GM13976 (cell line): ENCODE results near the gene PLGRKT.
"Not testable (repeated sequence)": the region's sequence is repeated elsewhere in the genome, so short reads cannot be mapped to it uniquely, and the experiment has no call there.

Experiments used
- DNase-seq: peaks from one replicate; pipeline ENCODE4 v3.0.0; 2012; ENCODE audit warnings: low spot score
- in situ Hi-C: fragments of 300-500 bp; cut with MboI; formaldehyde crosslinking; loops from one replicate; pipeline ENCODE4 v1.12.0; 2022; ENCODE audit warnings: low sequenced_read_pairs, mixed read lengths, inconsistent platforms; ENCODE audit not compliant: unreplicated experiment
- TF ChIP-seq, protein P1 (sequence below): IDR thresholded peaks from 2 replicates; pipeline ENCODE4 v1.5.1; 2012; ENCODE audit warnings: borderline replicate concordance, mild to moderate bottlenecking; ENCODE audit not compliant: insufficient read depth; ENCODE audit errors: extremely low read depth, missing control alignments, control extremely low read depth

The PLGRKT gene

GRCh38 chr9:5441043-5441442 is 3.3 kb upstream of the PLGRKT start:
- TF ChIP-seq, protein P1, sequence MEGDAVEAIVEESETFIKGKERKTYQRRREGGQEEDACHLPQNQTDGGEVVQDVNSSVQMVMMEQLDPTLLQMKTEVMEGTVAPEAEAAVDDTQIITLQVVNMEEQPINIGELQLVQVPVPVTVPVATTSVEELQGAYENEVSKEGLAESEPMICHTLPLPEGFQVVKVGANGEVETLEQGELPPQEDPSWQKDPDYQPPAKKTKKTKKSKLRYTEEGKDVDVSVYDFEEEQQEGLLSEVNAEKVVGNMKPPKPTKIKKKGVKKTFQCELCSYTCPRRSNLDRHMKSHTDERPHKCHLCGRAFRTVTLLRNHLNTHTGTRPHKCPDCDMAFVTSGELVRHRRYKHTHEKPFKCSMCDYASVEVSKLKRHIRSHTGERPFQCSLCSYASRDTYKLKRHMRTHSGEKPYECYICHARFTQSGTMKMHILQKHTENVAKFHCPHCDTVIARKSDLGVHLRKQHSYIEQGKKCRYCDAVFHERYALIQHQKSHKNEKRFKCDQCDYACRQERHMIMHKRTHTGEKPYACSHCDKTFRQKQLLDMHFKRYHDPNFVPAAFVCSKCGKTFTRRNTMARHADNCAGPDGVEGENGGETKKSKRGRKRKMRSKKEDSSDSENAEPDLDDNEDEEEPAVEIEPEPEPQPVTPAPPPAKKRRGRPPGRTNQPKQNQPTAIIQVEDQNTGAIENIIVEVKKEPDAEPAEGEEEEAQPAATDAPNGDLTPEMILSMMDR = no peak
- DNase-seq = no peak
- in situ Hi-C loops = loop anchor here (10.0 kb wide), 1 partner anchor 456 kb away; the partner anchor contains the start of gene JAK2

DNA sequence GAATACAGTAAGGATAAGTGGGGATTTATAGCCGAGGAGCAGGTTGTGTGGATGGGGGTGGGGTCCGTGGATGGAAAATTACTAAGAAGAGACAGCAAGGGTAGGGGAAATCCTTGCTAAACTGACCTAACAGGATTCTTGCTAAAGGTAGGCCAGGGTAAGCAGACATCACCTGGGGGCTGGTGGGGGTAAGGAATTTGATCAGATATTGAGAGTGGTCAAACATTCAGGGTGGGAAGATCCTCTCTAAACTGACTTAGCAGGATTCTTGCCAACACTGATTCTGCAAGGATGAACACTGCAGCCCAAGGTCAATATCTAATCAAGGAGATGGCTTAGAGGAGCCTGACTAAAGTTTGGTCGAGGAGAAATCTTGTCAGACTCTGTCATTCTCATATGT is 2.7 kb upstream of the PLGRKT start:
- no peak for DNase-seq
- TF ChIP-seq, protein P1 = no peak
- in situ Hi-C loops = loop anchor here (10.0 kb wide), 1 partner anchor 456 kb away; the partner anchor contains the start of gene JAK2

- TF ChIP-seq, protein P1 = no peak
- in situ Hi-C loops = no loop called here
- peak; percentile 47 for DNase-seq
These were observed 807 bp upstream of the PLGRKT start for GRCh38 chr9:5438301-5439162.

- DNase-seq = no peak
- TF ChIP-seq, protein P1 = no peak
- in situ Hi-C loops = no loop called here
These were observed 1.3 kb downstream of the PLGRKT start for GRCh38 chr9:5436441-5436840.

DNA sequence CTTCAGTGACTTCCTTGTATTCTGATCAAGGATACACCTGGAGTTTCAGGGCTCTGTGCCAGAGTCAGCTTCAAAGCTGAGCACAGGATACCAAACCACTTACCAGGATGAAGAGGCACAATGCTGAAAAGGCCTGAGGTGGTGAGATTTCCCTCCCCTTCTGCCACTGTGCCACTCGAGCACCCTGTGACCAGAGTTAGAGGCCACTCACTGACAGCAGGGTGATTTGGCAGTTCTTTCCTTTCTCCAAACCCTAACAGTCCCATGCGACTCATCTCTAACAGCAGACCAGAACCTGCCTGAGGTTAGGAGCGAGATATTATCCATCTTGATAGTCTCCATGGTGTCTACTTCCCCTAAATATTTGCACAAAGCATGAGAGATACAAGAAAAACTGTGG is 1.8 kb downstream of the PLGRKT start:
- in situ Hi-C loops = no loop called here
- TF ChIP-seq, protein P1 = no peak
- DNase-seq = no peak

GRCh38 chr9:5433841-5434810 is 3.6 kb downstream of the PLGRKT start:
- in situ Hi-C loops, DNase-seq: not testable (repeated sequence)

DNA sequence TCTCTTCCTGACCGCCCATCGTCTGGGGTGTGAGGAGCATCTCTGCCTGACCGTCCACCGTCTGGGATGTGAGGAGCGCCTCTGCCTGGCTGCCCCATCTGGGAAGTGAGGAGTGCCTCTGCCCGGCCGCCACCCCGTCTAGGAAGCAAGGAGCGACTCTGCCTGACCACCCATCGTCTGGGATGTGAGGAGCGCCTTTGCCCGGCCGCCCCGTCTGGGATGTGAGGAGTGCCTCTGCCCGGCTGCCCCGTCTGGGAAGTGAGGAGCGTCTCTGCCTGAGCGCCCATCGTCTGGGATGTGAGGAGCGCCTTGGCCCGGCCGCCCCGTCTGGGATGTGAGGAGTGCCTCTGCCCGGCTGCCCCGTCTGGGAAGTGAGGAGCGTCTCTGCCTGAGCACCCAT is 4.4 kb downstream of the PLGRKT start:
- in situ Hi-C loops, DNase-seq: not testable (repeated sequence)

- in situ Hi-C loops, DNase-seq: not testable (repeated sequence)
These were observed 4.8 kb downstream of the PLGRKT start for GRCh38 chr9:5432890-5433289.
